ENCODE data around the gene ZNF629. TPM values are rescaled to one million over a fixed set of nuclear protein-coding genes. Genes with fewer than 3 reads are reported as not detected.
"Not testable (repeated sequence)": the region's sequence is repeated elsewhere in the genome, so short reads cannot be mapped to it uniquely, and the experiment has no call there.

Gene ZNF629
- total and polyA plus RNA-seq, 8 donors, result 4.5 to 8.6 (median 6.0) TPM

DNA sequence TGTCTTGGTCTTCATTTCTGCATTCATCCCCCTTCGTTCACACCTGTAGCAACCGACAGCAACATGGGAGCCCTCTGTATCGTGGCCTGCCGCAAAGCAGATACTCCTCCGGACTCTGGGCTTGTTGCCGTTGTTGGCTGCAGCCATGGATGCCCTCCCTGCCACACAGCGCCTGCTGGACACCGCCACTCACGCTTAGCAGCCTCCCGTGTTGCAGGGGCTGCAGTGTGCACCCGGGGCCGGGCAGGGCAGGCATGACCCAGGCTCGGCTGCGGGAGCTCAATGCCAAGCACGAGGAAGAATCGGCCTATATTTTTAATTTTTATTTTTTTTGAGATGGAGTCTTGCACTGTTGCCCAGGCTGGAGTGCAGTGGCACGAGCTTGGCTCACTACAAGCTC lies 34.9 kb upstream of the ZNF629 start:
- no peaks in the 10 kb centered on the region for H3K36me3 ChIP-seq
- H3K4me1 ChIP-seq, result no peaks in the 10 kb centered on the region
- ATAC-seq (no peak), DNase-seq (no peak), FAIRE-seq (no peak)
- intact Hi-C loops (cut with DNase I), result no loop called here
- H3K4me3 ChIP-seq, result no peak overlapping the region
- TF ChIP-seq, protein P1, sequence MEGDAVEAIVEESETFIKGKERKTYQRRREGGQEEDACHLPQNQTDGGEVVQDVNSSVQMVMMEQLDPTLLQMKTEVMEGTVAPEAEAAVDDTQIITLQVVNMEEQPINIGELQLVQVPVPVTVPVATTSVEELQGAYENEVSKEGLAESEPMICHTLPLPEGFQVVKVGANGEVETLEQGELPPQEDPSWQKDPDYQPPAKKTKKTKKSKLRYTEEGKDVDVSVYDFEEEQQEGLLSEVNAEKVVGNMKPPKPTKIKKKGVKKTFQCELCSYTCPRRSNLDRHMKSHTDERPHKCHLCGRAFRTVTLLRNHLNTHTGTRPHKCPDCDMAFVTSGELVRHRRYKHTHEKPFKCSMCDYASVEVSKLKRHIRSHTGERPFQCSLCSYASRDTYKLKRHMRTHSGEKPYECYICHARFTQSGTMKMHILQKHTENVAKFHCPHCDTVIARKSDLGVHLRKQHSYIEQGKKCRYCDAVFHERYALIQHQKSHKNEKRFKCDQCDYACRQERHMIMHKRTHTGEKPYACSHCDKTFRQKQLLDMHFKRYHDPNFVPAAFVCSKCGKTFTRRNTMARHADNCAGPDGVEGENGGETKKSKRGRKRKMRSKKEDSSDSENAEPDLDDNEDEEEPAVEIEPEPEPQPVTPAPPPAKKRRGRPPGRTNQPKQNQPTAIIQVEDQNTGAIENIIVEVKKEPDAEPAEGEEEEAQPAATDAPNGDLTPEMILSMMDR (IDR thresholded peaks at IDR 0.05), result no peak
- H3K27ac ChIP-seq, result no peak overlapping the region
- no peaks in the 10 kb centered on the region for H3K9me3 ChIP-seq
- WGBS, 2 donors, result 83 to 89% methylated on average over 17 of the region's 17 CpGs
- H3K27me3 ChIP-seq, result no peaks in the 10 kb centered on the region

DNA sequence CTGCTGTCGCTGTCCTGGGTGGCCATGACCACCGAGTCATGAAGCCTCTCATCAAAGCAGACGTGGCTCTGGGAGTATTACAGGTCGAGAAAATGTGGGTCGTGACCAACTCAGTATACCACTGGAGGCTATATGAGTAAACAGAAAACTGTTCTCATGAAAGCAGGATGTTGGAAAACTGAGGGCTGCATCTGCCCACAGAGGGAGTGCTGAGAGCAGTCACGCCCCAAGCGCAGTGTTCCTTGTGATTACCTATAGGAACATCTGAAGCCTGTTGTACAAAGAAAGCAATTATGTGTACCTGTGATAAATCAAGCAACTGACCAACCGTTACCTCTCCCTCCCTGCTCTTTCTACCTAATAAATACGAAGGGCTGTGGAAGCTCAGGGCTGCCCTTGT lies 34.4 kb upstream of the ZNF629 start:
- H3K4me3 ChIP-seq; H3K4me1 ChIP-seq; H3K27ac ChIP-seq; ATAC-seq; H3K36me3 ChIP-seq; intact Hi-C loops (cut with DNase I); DNase-seq; H3K9me3 ChIP-seq; H3K27me3 ChIP-seq; FAIRE-seq: not testable (repeated sequence)
- WGBS, 2 donors, result 76 to 79% methylated on average over 9 of the region's 9 CpGs

DNA sequence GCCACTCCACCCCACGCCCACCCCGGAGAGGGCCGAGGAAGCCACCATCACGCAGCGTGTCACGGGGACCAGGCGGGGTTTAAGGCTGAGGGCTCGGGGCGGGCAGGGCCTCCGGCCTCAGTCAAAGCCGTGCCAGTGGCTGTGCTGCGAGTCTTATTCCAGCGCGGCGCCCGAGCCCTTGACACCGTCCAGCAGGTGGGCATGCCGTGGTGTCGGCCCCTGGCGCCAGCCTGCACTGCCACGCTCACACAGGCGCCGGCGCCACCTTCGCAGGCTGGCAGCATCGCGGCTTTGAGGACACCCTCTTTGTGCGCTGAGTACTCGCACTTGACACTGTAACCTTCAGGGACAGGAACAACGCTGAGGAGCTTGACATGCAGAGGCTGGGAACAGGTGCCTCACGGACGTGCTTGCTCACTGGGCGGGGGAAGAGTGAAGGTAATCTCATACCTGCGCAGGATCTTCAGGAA lies 34.0 kb upstream of the ZNF629 start:
- H3K27me3 ChIP-seq, result no peaks in the 10 kb centered on the region
- no peaks in the 10 kb centered on the region for H3K9me3 ChIP-seq
- H3K36me3 ChIP-seq, result no peaks in the 10 kb centered on the region
- TF ChIP-seq, protein P1 (IDR thresholded peaks at IDR 0.05), result no peak
- H3K27ac ChIP-seq, result no peak overlapping the region
- intact Hi-C loops (cut with DNase I), result no loop called here
- DNase-seq, result peak in 1 of 6 donors; percentile 51
- 76 to 77% methylated on average over 34 of the region's 34 CpGs for WGBS, 2 donors
- peak in 1 of 4 donors; percentile 45 for ATAC-seq
- H3K4me3 ChIP-seq, result no peak overlapping the region
- no peak for FAIRE-seq
- H3K4me1 ChIP-seq, result no peaks in the 10 kb centered on the region

DNA sequence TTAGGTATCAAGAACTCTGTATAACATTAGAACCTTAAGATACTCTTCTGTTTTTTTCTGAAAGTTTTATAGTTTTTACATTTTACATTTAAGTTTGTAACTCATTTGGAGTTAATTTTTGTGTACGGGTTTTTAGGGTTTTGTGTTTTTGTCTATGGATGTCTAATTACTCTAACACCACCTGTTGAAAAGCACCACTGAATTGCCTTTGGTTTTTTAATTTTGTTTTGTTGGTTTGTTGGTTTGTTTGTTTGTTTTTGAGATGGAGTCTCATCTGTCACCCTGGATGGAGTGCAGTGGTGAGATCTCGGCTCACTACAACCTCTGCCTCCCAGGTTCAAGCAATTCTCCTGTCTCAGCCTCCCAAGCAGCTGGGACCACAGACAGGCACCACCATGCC lies 29.8 kb upstream of the ZNF629 start:
- TF ChIP-seq, protein P1 (IDR thresholded peaks at IDR 0.05), result no peak
- DNase-seq (no peak), ATAC-seq (no peak), FAIRE-seq (no peak)
- Histone ChIP-seq H3K27me3 (no peaks in the 10 kb centered on the region), H3K9me3 (no peaks in the 10 kb centered on the region), H3K4me3 (no peak overlapping the region), H3K4me1 (peaks cover 0 to 5% (median 3%) of the 10 kb centered on the region in 3 donors), H3K36me3 (no peaks in the 10 kb centered on the region), H3K27ac (no peak overlapping the region)
- 54 to 74% methylated on average over 2 of the region's 2 CpGs for WGBS, 2 donors
- intact Hi-C loops (cut with DNase I), result no loop called here

DNA sequence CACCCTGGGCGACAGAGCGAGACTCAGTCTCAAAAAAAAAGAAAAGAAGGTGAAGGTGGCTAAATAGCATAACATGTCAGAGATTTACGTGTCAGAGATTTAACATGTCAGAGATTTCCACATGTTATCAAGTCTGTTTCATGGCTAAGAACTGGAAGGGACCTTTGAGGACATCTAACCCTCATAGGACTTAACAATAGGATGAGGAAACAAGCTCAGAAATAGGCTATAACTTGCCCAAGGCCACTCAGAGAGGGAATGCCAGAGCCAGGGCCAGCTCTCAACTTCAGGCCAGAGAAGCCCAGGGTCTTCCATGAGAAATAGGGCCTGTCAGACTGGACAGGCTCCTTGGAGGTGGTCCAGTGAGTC lies 26.8 kb upstream of the ZNF629 start:
- no peak for DNase-seq
- FAIRE-seq, result no peak
- 85% methylated on average over 3 of the region's 3 CpGs for WGBS, 2 donors

DNA sequence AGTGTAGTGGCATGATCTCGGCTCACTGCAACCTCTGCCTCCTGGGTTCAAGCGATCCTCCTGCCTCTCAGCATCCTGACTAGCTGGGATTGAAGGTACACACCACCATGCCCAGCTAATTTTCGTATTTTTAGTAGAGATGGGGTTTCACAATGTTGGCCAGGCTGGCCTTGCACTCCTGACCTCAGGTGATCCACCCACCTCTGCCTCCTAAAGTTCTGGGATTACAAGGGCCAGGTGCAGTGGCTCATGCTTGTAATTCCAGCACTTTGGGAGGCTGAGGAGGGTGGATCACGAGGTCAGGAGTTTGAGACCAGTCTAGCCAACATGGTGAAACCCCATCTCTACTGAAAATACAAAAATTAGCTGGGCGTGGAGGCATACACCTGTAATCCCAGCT lies 22.7 kb upstream of the ZNF629 start:
- DNase-seq; H3K9me3 ChIP-seq; H3K27ac ChIP-seq; FAIRE-seq; H3K27me3 ChIP-seq; ATAC-seq; H3K36me3 ChIP-seq; intact Hi-C loops (cut with DNase I); H3K4me3 ChIP-seq: not testable (repeated sequence)
- H3K4me1 ChIP-seq, result peaks cover 6 to 14% (median 11%) of the 10 kb centered on the region in 3 donors
- 60 to 79% methylated on average over 5 of the region's 5 CpGs for WGBS, 2 donors

More for the DNA sequence above, 26.8 kb upstream of the ZNF629 start:
- peak; percentile 53 to 67 (median 56) for ATAC-seq
- Histone ChIP-seq H3K27me3 (no peaks in the 10 kb centered on the region), H3K4me3 (peak overlapping the region in 3 of 4 donors; percentile 15 to 50 (median 47)), H3K36me3 (no peaks in the 10 kb centered on the region), H3K4me1 (peaks cover 0 to 5% (median 3%) of the 10 kb centered on the region in 3 donors), H3K9me3 (no peaks in the 10 kb centered on the region), H3K27ac (peak overlapping the region; percentile 64 to 84 (median 74))
- intact Hi-C loops (cut with DNase I), result no loop called here
- TF ChIP-seq, protein P1 (IDR thresholded peaks at IDR 0.05), result no peak

DNA sequence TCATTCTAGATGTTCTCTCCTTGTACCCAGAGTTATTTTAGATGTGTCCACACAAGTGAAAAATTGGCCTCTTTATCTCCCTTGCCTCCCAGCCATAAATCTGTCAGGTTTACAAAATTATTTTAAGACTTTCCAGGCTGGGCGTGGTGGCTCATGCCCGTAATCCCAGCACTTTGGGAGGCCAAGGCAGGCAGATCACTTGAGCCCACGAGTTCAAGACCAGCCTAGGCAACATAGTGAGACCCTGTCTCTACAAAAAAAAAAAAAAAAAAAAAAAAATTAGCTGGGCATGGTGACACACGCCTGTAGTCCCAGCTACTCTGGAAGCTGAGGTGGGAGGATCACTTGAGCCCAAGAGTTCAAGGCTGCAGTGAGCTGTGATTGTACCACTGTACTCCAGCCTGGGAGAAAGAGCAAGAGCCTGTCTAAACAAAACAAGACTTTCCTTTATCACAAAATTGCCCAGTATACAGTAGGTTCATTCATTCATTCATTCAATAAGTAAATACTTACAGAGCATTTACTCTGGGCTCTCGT lies 22.0 kb upstream of the ZNF629 start:
- H3K4me3 ChIP-seq; intact Hi-C loops (cut with DNase I); DNase-seq; H3K9me3 ChIP-seq; FAIRE-seq; H3K36me3 ChIP-seq; H3K27me3 ChIP-seq; H3K27ac ChIP-seq; ATAC-seq: not testable (repeated sequence)
- 42% methylated on average over 5 of the region's 5 CpGs for WGBS, 2 donors
- peaks cover 6 to 13% (median 11%) of the 10 kb centered on the region in 3 donors for H3K4me1 ChIP-seq

All from pancreas (tissue), 10 donors.